H1 (cell line): ENCODE measurements around the gene RADIL.

Experiments used
- CTCF ChIP-seq, 3 experiments: IDR thresholded peaks; 1 replicate in 2 of 3; 2 replicates in 1 of 3; pipeline versions ENCODE4 v1.5.1 to v1.6.1; 2011; ENCODE audit warnings: low read length in 3 of 3, mild to moderate bottlenecking in 3 of 3, inconsistent platforms in 2 of 3, low read depth in 1 of 3, moderate library complexity in 1 of 3; ENCODE audit not compliant: insufficient read depth in 1 of 3; ENCODE audit errors: control extremely low read depth in 1 of 3
- EP300 ChIP-seq, 2 experiments: IDR thresholded peaks; 1 replicate in 1 of 2; 2 replicates in 1 of 2; pipeline ENCODE4 v1.6.1; 2011 to 2012; ENCODE audit warnings: low read depth in 2 of 2, low read length in 2 of 2, mild to moderate bottlenecking in 2 of 2, borderline replicate concordance in 1 of 2, inconsistent platforms in 1 of 2, moderate library complexity in 1 of 2
- POLR2A ChIP-seq, 2 experiments: IDR thresholded peaks; 1 replicate in 1 of 2; 2 replicates in 1 of 2; pipeline ENCODE4 v1.6.1; 2011; ENCODE audit warnings: low read depth in 2 of 2, low read length in 2 of 2, mild to moderate bottlenecking in 2 of 2; ENCODE audit errors: control extremely low read depth in 1 of 2
- POU5F1 ChIP-seq: IDR thresholded peaks from 2 replicates; pipeline ENCODE4 v1.6.1; 2011; ENCODE audit warnings: low read depth, mild to moderate bottlenecking, low read length, moderate library complexity
- SIN3A ChIP-seq, 2 experiments: IDR thresholded peaks in 1 of 2; conservative IDR thresholded peaks in 1 of 2; 2 replicates each; pipeline ENCODE4 v1.6.1; 2011 to 2012; ENCODE audit warnings: low read length in 2 of 2, improper control_type of control experiment in 1 of 2, low read depth in 1 of 2, mild to moderate bottlenecking in 1 of 2
- SP1 ChIP-seq: IDR thresholded peaks from 2 replicates; pipeline ENCODE4 v1.6.1; 2011; ENCODE audit warnings: low read depth, low read length
- SRF ChIP-seq: IDR thresholded peaks from 2 replicates; pipeline ENCODE4 v1.6.1; 2011; ENCODE audit warnings: mild to moderate bottlenecking, low read depth, low read length, moderate library complexity
- SUZ12 ChIP-seq: fragments of 200-600 bp; sonication (generic); IDR thresholded peaks from 2 replicates; pipeline ENCODE4 v1.6.1; 2012; ENCODE audit warnings: mild to moderate bottlenecking, inconsistent platforms, low read length, moderate library complexity, mixed read lengths
- TAF1 ChIP-seq: IDR thresholded peaks from 2 replicates; pipeline ENCODE4 v1.6.1; 2011; ENCODE audit warnings: mild to moderate bottlenecking, low read depth, low read length
- TF ChIP-seq, protein P1 (sequence below): IDR thresholded peaks from 2 replicates; pipeline ENCODE4 v1.6.1; 2012; ENCODE audit warnings: inconsistent platforms

DNA sequence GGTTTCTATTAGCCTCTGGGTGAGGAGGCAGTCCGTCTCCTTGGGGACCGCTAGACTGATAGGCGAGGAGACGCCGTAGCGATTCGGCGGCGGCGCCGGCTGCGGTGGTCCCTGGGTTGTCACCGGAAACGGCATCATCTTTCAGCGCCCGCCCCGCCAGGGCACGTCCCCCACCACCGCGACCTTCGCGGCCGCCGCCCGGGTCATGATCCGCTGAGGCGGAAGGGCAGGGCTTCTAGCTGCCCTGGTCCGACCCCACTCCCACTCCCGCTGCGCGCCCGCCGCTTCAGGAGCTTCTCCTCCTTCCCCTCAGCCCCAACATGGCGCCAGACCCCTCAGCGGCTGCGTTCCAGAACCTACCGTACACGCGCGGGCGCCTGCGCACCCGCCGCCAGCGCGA lies 21.8 kb downstream of the RADIL start, which contains the start of gene PAPOLB:
- TF ChIP-seq CTCF (IDR thresholded peaks at IDR 0.05; ENCODE audit: control extremely low read depth in 1 of 3, insufficient read depth in 1 of 3, low read depth in 1 of 3, low read length in 3 of 3) (no peak), SIN3A (conservative IDR thresholded peaks at IDR 0.05 in 1 of 2, IDR thresholded peaks at IDR 0.05 in 1 of 2; ENCODE audit: low read depth in 1 of 2, low read length in 2 of 2) (no peak), TAF1 (no peak), EP300 (IDR thresholded peaks at IDR 0.05; ENCODE audit: borderline replicate concordance in 1 of 2, low read depth in 2 of 2, low read length in 2 of 2) (no peak), SP1 (no peak), POLR2A (IDR thresholded peaks at IDR 0.05; ENCODE audit: control extremely low read depth in 1 of 2, low read depth in 2 of 2, low read length in 2 of 2) (no peak), POU5F1 (no peak), SUZ12 (no peak), SRF (no peak)
- TF ChIP-seq, protein P1, sequence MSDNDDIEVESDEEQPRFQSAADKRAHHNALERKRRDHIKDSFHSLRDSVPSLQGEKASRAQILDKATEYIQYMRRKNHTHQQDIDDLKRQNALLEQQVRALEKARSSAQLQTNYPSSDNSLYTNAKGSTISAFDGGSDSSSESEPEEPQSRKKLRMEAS, result no peak
